Measurements from ENCODE around the gene FAM219A. TPM values are rescaled to one million over a fixed set of nuclear protein-coding genes. Genes with fewer than 3 reads are reported as not detected.
A peak's percentile ranks its signal among the peaks of the same experiment; 100 is the strongest.

The FAM219A gene
- total RNA-seq, 1 donor from 2014 or later: 19.2 TPM

DNA sequence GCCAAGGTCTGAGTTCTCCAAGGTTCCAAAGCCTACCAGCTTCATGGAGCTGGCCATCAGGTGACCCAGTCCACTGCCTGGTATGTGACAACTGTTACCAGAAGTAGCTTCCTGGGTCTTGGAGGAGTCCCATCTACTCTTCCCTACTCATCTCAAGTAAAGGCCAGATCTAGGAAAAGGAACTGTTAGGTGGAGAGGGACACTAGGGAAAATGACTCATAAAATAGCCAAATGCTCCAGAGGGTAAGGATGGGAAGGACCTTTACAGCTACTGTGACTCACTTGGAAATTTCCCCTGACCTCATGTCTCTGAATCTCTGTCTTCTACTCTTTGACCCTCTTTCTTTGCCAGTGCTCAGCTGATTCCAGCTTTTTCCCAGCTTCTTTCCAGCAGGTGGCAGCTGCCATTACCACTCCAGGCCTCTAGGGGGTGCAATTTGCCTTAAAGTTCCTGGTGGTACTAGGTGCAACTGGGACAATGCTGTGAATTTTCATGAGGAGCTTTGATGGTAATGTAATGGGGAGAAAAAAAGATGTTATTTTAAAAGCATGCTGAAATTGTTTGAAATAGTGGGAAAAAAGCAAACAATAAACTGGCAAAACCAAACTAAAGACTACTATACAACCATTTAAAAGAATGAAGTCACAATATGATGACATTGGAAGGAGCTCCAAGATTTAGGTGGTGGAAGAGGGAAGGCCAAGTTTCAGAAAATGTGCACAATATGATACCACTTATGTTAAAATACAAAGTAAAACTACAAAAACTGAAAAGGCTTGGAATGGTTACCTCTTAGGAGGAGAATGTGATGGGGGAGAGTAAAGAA, 54.6 kb downstream of the FAM219A start:
- peak; percentile 79 for DNase-seq (ENCODE audit: low read depth)

DNA sequence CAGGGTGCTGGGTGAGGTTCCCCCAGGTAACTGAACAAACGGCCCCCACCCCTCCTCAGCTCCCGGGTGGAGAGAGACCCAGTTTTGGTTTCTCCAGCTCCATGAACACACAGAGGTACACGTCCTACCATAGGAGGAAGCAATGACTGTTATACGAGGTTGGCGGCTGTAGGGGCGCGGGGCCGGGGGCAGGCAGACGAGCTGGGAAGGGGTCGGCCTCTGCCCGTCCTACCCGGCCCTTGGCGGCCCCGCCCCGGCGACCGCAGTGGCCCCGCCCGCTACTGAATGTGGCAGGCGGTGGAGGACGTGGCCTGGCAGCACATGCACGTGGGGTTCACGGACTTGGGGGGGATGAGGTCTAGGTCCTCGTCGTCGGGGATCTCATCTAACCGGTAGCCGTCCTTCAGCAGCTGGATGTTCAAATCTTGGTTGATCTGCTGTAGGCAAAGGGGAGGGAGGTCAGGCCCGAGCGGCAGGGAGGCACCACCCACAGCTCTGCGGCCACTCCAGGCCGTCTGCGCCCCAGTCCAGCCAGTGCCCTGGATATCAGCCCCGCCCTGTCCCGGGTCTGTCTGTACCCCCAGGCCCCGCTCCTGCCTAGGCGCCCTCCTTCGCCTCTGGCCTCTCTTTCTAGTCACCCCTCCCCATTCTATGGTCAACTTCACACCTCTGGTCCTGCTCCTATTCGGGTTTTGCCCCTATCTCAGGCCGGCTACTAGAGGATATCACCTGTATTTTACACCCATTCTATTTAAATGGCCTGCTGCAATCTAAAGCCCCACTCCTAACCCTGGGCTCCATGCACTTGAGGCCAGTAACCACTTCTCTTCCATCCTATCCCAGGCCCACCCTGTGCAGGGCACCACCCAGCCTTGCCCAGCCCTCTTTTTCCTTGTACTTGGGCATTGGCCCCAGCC, 57.4 kb downstream of the FAM219A start:
- DNase-seq (ENCODE audit: low read depth): no peak

DNA sequence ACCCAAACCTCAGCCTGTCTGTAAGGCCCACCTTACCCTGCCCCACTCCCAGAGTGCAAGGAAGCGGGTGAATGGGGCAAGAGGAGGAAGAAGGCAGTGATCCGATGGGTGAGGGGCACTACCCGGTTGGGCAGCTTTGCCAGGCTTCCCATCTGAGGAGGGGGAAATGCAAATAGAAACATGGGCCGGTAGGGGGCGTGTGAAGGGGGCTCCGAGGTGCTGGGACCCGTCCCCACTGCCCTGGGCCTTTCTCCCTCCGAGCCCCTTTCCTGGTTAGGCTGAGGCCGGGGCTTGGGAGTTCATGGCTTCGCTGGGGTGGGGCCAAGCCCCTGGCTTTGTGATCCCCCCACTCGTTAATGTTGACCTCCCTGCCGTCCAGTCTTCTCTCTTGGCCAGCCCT, 58.1 kb downstream of the FAM219A start:
- no peak for DNase-seq (ENCODE audit: low read depth)

DNA sequence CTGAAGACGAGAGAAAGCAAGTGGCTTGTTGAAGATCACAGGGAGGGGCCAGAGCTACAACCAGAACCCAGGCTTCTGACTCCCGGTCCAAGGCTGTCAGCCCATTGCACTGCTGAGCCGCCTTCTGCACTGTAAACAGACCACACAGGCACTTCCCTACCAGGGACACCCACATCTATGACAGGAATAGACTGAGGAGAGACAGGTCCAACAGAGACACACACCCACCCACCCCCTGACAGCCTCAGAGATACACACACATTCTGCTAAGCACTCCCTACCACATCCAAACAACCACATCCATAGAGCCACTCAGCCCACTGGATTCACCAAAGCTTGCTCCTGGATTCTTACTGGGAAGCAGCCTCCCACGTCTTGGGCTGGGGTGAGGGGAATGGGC, 58.6 kb downstream of the FAM219A start:
- no peak for DNase-seq (ENCODE audit: low read depth)

DNA sequence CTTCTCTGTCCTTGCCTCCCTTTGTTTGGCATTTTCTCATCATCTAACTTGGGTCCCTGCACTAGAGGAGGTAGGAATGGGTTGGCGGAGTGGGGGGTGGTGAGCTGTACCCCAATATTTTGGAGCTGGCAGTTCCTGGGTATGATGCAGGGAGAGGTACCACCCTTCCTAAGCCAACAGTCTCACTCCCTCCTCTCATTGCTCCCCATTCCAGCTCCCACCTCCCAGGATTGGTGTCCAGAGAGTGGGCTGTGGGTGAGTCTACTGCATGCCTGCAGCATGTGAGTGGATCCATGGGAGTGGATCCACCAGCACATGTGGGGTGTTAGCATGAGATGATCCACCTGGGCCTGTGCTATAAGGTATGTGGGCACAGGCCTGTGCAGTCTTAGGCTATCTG, 59.5 kb downstream of the FAM219A start:
- DNase-seq (ENCODE audit: low read depth): no peak

DNA sequence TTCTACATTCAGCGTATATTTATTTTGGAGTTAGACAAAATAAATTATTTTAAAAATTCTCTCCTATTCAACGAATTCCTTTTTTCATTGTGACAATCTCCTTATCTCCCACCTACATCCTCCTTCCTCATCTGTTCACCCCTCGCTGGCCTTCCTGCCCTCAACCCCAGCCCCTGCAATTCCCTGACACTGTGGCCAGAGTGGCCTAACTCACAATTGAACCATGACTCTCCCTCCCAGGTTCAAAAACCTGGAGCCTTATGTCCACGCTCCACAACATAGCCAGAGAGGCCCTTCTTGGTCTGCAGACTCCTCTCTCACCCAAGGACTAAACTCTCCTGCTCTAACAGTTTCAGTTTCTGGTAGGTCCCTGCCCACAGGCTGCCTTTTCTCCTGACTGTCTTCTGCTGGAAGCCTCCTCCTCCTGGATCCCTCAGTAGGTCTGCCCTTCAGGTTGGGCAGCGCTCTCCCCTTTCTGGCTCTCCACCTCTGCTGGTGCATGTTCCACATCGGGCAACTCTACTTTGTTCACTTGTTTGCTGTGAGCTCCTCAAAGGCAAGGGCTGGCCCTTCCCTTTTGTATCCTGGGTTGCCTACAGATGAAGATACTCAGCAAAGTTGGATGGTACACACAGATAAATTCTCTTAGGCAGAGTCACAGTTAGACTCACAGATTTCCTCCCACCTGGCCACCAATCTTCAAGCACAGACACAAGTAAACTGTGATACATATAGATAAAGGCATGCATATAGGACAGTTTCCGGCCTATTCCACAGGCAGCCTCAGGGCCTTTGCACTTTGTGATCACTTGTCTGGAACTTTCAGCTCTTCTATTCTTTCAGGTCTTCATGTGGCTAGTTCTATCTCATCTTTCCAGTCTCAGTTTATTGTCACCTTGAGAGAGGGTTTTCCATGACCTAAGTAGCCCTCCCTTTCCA, 61.8 kb downstream of the FAM219A start:
- DNase-seq (ENCODE audit: low read depth): no peak

DNA sequence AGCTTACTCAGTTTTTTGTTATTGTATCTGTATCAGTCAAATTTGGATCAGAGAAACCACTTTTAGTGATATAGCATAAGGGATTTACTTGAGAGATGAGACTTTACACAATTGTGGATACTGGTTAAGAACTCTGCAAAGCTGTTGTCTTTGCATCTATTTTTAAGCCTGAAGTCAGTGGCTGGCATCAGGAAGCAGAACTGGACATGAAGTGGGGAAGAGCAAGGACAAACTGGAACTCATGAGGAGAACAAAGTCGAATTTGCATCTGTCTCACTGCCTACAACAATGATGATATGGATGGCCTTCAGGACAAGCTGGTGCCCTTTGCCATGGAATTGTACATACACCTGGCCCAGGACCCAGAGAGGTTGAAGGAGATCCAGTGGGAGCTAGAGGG, 65.9 kb downstream of the FAM219A start:
- peak; percentile 23 for DNase-seq (ENCODE audit: low read depth)

DNA sequence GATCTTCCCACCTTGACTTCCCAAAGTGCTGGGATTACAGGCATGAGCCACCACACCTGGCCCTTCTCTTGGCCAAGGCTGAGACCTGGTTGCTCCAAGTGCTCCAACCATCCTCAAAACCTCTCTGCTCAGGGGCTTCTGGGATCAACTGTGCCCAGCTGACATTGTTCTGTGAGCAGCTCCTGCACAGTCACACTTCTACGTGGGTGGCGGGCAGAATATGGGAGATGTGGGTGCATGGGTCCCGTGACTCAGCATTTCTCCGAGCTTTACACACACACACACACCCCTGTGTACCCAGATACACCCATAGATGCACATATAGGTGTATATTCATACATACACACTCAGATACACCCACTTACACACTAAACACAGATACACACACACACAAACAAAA, 71.1 kb downstream of the FAM219A start:
- no peak for DNase-seq (ENCODE audit: low read depth)

DNA sequence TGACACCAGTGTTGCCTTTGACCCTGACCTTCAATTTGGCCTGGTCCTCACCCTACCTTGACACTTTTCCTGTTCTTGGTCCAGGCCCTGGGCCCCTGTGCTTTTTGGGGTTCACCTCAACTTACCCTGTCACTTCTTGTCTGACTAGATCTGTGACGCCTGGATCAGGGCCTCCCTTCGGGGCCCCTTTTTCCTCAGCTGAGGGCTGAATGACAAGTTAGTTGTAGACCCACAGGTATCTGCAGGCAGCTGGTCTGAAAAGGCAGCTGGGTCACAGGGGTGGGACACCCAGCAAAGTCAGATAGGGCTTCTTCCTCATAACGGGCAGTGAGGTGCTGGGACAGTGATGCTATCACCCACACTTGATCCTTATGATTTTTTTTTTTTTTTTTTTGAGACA, 71.7 kb downstream of the FAM219A start:
- no peak for DNase-seq (ENCODE audit: low read depth)

DNA sequence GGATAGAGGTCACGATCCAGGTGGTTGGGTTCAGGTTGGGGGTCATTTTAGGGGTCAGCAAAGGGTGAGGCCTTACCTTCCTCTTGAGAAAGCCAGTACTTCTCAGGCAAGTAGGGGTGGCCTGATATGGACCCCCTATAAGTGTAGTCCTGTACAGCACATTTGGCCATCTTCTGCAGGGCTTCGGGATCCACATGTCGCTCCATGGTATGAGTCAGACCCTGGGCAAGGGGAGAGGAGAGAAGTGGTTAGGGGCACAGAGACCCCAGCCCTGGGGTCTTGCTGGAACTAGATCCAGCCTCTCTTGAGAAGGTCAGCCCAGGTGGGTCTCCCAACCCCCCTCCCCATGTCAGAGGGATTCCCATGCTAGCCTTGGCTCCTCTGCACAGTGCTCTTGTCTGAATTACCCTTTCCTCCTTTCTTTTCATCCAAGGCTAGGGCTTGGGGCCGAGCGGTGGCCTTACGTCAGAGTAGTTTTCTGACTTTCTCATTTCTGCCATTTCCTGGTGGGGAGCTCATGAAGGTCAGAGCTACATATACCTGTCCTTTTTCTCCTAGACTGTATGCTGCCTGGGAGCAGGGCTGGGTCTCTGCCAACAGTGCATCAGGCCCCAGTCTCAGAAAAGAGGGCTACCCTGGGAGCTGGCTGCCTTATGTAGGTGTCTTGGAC, 72.7 kb downstream of the FAM219A start:
- DNase-seq (ENCODE audit: low read depth): no peak

DNA sequence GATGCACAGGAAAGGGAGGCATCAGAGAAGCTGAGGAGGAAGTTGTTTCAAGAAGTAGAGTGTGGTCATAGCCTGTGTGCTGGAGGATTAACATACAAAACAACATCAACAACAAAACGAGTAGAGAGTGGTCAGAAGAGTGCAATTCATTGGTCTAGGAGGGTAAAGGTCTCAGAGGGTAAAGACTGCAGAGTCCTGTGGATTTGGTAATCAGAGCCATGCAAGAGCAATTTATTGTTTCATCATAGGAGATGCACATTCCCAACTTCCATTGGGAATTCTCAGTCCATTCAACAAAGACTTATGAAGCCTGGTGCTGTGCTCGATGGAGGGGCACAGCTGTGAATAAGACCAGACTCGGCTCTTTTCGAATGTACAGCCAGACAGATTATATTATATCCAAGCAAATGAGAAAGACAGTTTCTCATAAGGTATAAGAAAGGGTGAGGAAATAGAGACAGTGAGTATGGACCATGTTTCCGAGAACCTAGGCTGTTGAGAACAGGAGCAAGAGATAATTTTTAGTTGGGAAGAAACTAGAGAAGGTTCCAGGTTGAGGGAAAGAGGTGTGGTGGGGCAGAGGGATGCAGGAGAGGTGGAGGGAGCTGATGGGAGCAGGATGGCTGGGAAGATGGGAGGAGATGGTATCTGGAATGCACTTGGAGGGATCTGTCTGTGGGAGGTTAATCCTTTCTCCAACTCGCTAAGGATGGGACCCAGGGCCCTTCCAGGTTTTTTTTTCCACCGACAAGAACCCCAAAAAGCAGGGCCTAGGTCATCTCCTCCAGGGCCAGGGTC, 73.8 kb downstream of the FAM219A start:
- no peak for DNase-seq (ENCODE audit: low read depth)

DNA sequence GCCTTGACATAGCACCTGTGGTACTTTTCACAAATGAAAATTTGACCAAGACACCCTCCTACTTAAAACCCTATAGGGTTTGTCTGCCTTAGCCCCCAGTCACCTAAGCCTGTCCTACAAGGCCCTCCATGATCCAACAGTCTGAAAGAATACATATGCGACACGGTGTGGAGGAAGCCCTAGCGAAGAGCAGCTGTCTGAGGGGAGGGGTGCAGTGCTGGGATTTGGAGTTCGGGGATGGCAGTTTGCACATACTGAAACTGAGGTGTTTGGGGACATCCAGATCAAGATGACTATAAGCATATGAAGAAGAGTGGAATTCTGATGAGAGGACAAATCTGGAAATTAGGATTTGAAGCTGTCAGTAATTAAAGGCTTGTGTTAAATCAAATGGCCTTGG, 74.5 kb downstream of the FAM219A start:
- no peak for DNase-seq (ENCODE audit: low read depth)

DNA sequence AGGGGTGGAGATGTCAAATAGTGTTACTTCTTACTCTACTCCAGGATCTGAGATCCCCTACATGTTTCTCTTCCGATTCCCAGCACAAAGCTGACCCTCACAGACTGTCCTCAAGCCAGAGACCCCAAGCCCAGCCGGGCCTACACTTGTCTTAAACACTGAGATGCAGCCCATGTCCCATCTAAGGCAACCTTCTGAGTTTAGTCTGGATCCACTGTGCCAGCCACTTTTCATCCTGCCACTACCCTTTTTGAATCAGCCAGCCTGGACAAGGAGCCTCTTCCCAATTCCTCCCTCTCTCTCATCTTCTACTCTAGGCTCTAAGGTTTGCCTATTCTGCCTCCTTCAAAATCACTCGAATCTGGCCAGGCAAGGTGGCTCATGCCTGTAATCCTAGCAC, 75.5 kb downstream of the FAM219A start:
- DNase-seq (ENCODE audit: low read depth): no peak

DNA sequence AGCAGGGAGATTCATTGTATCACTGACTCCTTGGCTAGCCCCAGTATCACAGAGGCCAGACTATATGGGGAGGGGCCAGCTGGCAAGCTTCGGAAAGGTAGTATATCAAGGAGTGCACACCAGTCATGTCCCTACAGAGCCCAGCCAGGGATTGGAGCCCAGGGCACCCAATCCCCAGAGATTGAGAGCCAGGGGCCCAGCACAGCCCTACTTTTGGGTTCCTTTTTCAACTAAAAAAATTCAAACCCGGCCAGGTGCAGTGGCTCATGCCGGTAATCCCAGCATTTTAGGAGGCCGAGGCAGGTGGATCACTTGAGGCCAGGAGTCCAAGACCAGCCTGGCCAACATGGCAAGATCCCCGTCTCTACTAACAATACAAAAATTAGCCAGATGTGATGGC, 76.3 kb downstream of the FAM219A start:
- DNase-seq (ENCODE audit: low read depth): no peak

DNA sequence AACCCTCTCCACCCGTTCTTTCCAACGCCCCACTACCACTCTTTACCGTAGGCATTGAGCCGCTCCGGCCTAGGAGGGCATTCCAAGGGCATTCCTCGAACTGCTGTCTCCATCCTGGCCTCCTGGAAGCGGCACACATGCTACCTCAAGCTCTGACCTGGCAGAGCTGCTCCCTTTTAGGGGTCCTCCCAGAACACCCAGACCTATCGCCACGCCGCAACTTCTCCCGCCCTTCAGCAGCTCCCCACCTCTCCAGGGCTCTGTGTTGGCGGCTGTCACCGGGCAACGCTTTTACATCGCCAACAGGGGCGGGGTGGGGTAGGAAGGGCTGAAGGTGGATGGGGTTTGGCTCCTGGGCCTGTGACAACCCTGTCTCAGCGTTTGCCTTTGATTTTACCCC, 77.0 kb downstream of the FAM219A start:
- no peak for DNase-seq (ENCODE audit: low read depth)

DNA sequence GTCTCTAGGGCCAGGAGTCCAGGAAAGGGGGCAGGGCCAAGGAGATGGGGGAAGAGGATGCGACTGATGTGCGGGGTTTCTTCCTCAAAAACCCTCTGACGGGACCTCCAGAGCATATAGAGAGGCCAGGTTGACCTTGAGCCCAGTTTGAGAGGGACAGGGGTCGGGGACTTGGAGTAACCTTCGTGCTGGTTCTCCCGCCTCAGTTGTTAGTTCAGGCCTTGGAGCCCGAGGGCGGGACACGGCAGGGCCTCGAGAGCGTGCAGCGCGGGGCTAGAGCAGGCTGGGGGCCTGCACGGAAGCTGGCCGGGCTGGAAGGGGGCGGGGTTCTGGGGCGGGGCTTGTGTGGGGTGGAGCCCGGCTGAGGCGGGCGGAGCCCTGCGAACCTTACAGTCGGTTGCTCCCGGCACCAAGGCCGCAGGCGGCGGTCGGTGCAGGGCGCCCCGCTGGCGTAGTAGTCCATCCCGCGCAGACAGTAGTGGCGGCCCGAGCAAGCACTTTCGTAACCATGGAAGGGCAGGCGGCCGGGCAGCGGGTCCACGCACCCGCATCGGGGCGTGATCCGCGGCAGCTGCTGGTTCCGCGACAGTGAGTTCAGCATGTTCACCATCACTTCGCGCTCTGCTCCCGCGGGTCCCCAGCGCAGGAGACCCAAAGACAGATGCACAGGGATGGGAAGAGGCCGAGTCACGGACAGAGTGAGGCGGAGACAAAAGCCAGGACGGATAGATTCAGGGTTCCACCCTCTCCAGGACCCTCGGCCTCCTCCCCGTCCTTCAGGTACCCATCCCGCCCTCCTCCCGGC, 77.7 kb downstream of the FAM219A start:
- DNase-seq (ENCODE audit: low read depth): peak; percentile 53

DNA sequence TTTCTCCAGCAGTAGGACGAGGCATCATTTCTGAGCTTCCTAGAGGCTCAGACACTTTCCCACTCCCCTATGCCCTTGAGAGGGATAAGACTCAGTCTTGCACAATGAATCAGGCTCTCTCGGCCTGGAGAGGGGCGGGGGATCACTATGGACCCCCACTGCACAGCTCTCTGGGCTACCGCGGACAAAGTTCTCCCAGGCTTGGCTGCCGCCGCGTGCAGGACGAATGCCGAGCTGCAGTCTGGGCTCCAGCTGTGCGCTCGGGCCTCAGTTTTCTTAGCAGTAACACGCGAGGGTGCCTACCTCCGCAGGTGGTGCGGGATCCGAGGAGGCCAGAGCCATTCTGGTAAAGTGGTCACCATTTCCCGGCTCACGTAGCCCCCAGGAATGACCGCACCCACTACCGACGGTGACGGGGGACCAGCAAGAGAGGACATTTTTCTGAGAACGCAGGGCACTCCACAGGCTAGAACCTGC, 78.3 kb downstream of the FAM219A start:
- DNase-seq (ENCODE audit: low read depth): no peak

DNA sequence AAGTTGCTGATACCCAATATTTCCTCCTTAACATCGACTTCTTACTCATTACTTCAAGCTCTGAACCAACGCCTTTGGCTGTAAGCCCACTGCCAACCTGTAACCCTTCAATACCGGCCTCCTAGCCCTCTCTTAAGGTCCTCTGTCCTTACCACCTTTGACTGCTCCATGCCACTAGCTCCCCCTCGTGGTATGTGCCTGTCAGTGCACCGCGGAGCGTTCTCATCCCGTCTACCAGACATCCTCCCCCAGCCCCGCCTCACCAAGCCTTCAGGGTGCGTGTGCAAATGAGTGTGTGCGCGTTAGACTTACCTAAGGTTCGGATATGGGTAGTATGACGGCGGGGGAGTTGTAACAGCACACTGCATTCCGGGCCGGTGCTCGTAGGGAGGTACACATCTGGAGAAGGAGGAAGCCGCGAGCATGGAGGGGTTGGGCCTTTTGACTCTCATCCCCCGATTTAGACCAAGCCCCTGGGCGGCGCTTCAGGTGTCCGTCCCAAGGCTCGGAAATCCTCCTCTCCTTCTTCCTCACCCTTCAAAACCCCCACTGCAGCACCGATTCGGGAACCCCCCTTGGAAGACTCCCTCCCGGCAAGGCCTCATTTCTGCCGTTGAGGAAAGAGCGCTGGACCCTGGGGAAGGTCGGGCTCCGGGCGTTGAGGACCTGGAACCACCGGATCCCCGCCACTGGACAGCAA, 78.9 kb downstream of the FAM219A start:
- peak; percentile 81 for DNase-seq (ENCODE audit: low read depth)

Data from myocyte (in vitro differentiated cells).